Measurements from ENCODE around the gene VEPH1. TPM values are rescaled to one million over a fixed set of nuclear protein-coding genes. Genes with fewer than 3 reads are reported as not detected.

The VEPH1 gene
- total RNA-seq, 1 donor from 2014 or later: 2.2 TPM

GRCh38 chr3:157477441-157477840, 25.8 kb downstream of the VEPH1 start:
- no peaks in the 10 kb centered on the region for H3K36me3 Mint-ChIP-seq (ENCODE audit: low read depth)
- no peak for TF ChIP-seq CTCF (IDR thresholded peaks at IDR 0.05)
- H3K9me3 Mint-ChIP-seq (ENCODE audit: low read depth): peaks cover 3% of the 10 kb centered on the region
- H3K4me1 Mint-ChIP-seq (ENCODE audit: low read depth): no peaks in the 10 kb centered on the region
- no peaks in the 10 kb centered on the region for H3K27me3 Mint-ChIP-seq (ENCODE audit: low read depth)
- DNase-seq (ENCODE audit: low spot score): no peak
- no peak overlapping the region for H3K4me3 Mint-ChIP-seq (ENCODE audit: unreplicated experiment)
- H3K27ac Mint-ChIP-seq (ENCODE audit: unreplicated experiment): no peak overlapping the region

- H3K9me3 Mint-ChIP-seq (ENCODE audit: low read depth): peaks cover 1% of the 10 kb centered on the region
- TF ChIP-seq CTCF (IDR thresholded peaks at IDR 0.05): no peak
- H3K27me3 Mint-ChIP-seq (ENCODE audit: low read depth): no peaks in the 10 kb centered on the region
- no peak for DNase-seq (ENCODE audit: low spot score)
- H3K36me3 Mint-ChIP-seq (ENCODE audit: low read depth): no peaks in the 10 kb centered on the region
- H3K4me1 Mint-ChIP-seq (ENCODE audit: low read depth): no peaks in the 10 kb centered on the region
- H3K4me3 Mint-ChIP-seq (ENCODE audit: unreplicated experiment): no peak overlapping the region
- H3K27ac Mint-ChIP-seq (ENCODE audit: unreplicated experiment): no peak overlapping the region
These were observed 27.2 kb downstream of the VEPH1 start for GRCh38 chr3:157475921-157476414.

- Mint-ChIP-seq H3K36me3 (ENCODE audit: low read depth) (no peaks in the 10 kb centered on the region), H3K9me3 (ENCODE audit: low read depth) (no peaks in the 10 kb centered on the region), H3K27ac (ENCODE audit: unreplicated experiment) (no peak overlapping the region), H3K4me1 (ENCODE audit: low read depth) (no peaks in the 10 kb centered on the region), H3K27me3 (ENCODE audit: low read depth) (no peaks in the 10 kb centered on the region), H3K4me3 (ENCODE audit: unreplicated experiment) (no peak overlapping the region)
- no peak for TF ChIP-seq CTCF (IDR thresholded peaks at IDR 0.05)
- DNase-seq (ENCODE audit: low spot score): no peak
These were observed 30.6 kb downstream of the VEPH1 start for GRCh38 chr3:157472648-157473047.

GRCh38 chr3:157471064-157471463, 32.2 kb downstream of the VEPH1 start:
- H3K4me1 Mint-ChIP-seq (ENCODE audit: low read depth): no peaks in the 10 kb centered on the region
- DNase-seq (ENCODE audit: low spot score): no peak
- no peak for TF ChIP-seq CTCF (IDR thresholded peaks at IDR 0.05)

GRCh38 chr3:157469561-157470294, 33.5 kb downstream of the VEPH1 start:
- no peak for TF ChIP-seq CTCF (IDR thresholded peaks at IDR 0.05)
- no peaks in the 10 kb centered on the region for H3K36me3 Mint-ChIP-seq (ENCODE audit: low read depth)
- H3K27me3 Mint-ChIP-seq (ENCODE audit: low read depth): no peaks in the 10 kb centered on the region
- no peak overlapping the region for H3K27ac Mint-ChIP-seq (ENCODE audit: unreplicated experiment)
- no peak overlapping the region for H3K4me3 Mint-ChIP-seq (ENCODE audit: unreplicated experiment)
- no peaks in the 10 kb centered on the region for H3K4me1 Mint-ChIP-seq (ENCODE audit: low read depth)
- no peak for DNase-seq (ENCODE audit: low spot score)
- no peaks in the 10 kb centered on the region for H3K9me3 Mint-ChIP-seq (ENCODE audit: low read depth)

More at GRCh38 chr3:157471064-157471463, 32.2 kb downstream of the VEPH1 start:
- no peaks in the 10 kb centered on the region for H3K9me3 Mint-ChIP-seq (ENCODE audit: low read depth)
- H3K27me3 Mint-ChIP-seq (ENCODE audit: low read depth): no peaks in the 10 kb centered on the region
- no peaks in the 10 kb centered on the region for H3K36me3 Mint-ChIP-seq (ENCODE audit: low read depth)
- no peak overlapping the region for H3K4me3 Mint-ChIP-seq (ENCODE audit: unreplicated experiment)
- no peak overlapping the region for H3K27ac Mint-ChIP-seq (ENCODE audit: unreplicated experiment)

All from chondrocyte (in vitro differentiated cells).